Erythroblast (primary cell): ENCODE data around the gene SPPL2B.

Experiments
- DNase-seq, 2 experiments: peaks; one replicate each; lab custom pipeline; 2025; lab: John Stamatoyannopoulos, UW
- GATA1 ChIP-seq: IDR thresholded peaks from 2 replicates; pipeline ENCODE4 v1.6.1; 2011; ENCODE audit warnings: low read depth, mild to moderate bottlenecking, control low read depth, low read length, moderate library complexity
- POLR2A ChIP-seq: IDR thresholded peaks from 2 replicates; pipeline ENCODE4 v1.6.1; 2011; ENCODE audit warnings: mild to moderate bottlenecking, low read length

The SPPL2B gene

GRCh38 chr19:2353887-2354592 lies 25.6 kb downstream of the SPPL2B start:
- TF ChIP-seq GATA1: no peak
- TF ChIP-seq POLR2A: no peak
- no peak for DNase-seq

GRCh38 chr19:2354670-2355069 lies 26.2 kb downstream of the SPPL2B start:
- DNase-seq: no peak
- TF ChIP-seq GATA1 (no peak), POLR2A (no peak)

GRCh38 chr19:2355168-2356035 lies 26.9 kb downstream of the SPPL2B start:
- TF ChIP-seq POLR2A (no peak), GATA1 (no peak)
- no peak for DNase-seq

GRCh38 chr19:2356036-2356646 lies 27.7 kb downstream of the SPPL2B start:
- TF ChIP-seq GATA1: no peak
- no peak for TF ChIP-seq POLR2A
- no peak for DNase-seq

- DNase-seq: no peak
- TF ChIP-seq GATA1 (no peak), POLR2A (no peak)
These were observed 29.1 kb downstream of the SPPL2B start for GRCh38 chr19:2357279-2358206.

GRCh38 chr19:2358548-2359173 lies 30.2 kb downstream of the SPPL2B start:
- TF ChIP-seq GATA1 (no peak), POLR2A (no peak)
- no peak for DNase-seq

GRCh38 chr19:2359992-2360685 lies 31.7 kb downstream of the SPPL2B start, which contains the start of gene TMPRSS9:
Gene TMPRSS9 (plus strand): TSS chr19:2360265. CDS start chr19:2389786, 29,521 bp downstream.
- no peak for TF ChIP-seq GATA1
- TF ChIP-seq POLR2A: no peak
- no peak for DNase-seq

GRCh38 chr19:2360833-2361232 lies 32.3 kb downstream of the SPPL2B start:
- no peak for DNase-seq
- TF ChIP-seq POLR2A: no peak
- no peak for TF ChIP-seq GATA1

- no peak for DNase-seq
- TF ChIP-seq GATA1 (no peak), POLR2A (no peak)
These were observed 33.0 kb downstream of the SPPL2B start for GRCh38 chr19:2361246-2362045.

GRCh38 chr19:2362046-2362969 lies 33.8 kb downstream of the SPPL2B start:
- DNase-seq: no peak

GRCh38 chr19:2362970-2363300 lies 34.5 kb downstream of the SPPL2B start:
- no peak for DNase-seq
- no peak for TF ChIP-seq POLR2A
- TF ChIP-seq GATA1: no peak

More at GRCh38 chr19:2362046-2362969, 33.8 kb downstream of the SPPL2B start:
- no peak for TF ChIP-seq GATA1
- no peak for TF ChIP-seq POLR2A
